Measurements from ENCODE around the gene SHC2.
"Not testable (repeated sequence)": the region's sequence is repeated elsewhere in the genome, so short reads cannot be mapped to it uniquely, and the experiment has no call there.

Gene SHC2

DNA sequence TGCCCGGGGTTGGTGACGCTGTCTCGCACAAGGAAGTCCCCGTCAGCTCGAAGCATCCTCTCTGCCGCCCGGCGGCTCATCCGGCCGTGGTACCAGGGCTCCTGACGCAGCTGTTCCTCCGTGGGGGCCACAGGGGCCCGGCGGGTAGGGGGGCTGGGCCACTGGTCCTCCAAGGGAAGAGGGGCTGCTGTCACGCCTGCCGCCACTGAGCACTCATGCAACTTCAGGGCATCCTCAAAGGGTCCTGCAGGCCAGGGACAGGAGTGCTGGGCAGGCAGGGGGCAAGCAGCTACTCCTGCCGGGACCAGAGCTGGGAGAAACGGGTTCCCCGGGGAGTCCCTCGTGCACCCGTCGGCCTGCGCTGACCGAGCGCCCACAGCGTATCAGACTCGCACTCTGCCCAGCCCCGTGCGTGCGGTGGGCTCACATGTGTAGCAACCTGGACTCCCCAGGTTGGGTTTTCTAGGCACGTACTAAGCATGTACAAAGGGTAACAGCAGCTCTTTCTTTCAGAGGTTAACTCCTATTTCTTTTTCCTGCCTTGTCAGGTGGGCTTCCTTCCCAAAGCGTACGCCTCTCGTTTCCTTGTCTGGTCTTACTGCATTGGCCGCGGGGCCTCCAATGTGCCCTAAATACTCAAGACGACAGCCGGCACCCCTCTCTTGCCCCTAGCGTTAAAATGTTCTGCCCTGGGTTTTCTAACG lies 38.5 kb downstream of the SHC2 start:
- no peak for DNase-seq

DNA sequence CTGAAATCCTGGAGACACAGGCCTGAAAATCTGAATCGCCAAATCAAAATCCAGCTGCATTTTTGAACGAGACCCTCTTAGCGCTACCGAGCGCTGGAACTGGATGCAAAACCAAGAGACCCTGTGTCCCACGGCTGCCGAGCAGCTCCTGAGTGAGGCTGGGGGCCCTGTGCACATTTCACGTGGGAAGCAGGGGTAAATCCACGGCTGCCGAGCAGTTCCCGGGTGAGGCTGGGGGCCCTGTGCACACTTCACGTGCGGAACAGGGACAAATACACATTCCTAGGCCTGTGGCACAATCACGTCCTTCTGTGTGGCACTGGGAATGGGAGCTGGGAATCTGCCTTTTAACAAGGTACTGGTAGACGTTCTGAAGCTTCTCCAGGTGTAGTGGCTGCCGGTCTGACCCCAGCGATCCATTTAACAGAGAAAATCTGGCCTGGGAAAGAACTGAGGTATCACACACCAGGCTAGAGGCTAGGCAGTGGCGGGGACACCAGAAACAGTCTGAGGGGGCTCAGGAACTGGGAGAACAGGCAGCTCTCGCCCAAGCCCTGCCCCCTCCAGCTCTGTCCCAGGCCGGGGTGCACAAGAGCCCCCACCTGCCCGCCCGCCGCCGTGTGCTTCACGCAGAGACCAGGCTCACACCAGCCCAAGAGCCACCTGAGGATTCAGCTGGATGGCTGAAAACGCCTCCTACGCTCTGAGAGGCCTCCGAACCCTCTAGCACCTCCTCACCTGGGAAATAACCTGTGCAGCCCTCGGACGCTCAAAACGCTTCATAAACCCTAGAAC lies 40.9 kb downstream of the SHC2 start:
- DNase-seq, result no peak

DNA sequence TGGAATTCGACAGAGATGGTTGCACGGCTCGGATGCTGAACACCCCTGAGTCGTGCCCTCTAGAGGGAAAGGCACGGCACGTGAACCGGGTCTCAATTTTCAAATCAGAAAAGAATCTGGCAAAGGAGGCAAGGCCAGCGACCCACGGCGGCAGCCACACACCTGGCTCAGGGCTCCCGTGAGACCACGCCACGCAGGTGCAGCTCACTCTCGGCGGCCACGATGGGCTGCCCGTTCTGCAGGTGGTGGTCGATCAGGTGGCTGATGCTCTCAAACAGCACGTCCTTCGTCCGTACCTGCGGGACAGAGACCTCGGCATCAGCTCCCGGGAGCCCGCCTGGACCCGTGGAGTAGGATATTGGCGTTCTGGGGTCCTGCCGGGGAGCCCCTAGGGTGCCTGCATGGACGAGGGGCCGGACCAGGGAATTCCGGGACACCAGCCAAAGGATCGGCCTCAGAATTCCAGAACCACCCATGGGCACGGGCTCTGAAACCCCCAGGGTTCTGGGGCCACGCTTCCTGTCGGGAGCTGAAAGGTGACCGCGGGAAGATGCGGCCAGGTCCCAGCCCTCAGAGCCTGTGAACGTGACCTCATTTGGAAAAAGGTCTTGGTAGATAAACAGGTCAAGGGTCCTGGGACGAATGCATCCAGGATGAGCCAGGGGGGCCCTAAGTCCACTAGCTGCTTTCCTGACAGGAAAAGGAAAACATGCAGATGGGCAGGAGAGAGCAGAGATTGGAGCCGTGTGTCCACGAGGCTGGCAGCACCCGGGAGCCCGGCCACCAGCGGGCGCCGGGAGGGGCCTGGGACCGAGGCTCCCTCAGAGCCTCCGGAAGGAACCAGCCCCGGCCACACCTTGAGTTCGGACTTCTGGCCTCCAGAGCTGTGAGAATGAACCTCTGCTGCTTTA lies 41.8 kb downstream of the SHC2 start:
- no peak for DNase-seq

DNA sequence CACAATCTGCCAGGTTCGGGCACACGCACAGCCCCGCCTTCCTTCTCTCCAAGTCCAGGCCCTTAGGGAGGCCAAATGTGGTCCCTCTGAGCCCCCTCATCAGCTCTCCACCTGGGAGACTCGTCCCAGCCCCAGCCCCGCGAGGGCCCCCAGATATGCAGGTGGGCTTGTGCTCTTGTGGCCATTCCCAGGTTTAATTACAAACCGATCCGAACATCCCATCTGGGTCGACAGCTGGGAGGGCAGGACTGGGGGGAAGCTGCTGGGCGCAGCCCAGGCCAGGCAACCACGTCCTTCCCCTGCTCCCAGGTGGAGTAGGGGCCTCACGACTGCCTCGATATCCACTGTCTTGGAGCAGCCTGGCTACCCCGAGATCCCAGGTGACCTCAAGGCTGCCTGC lies 44.4 kb downstream of the SHC2 start:
- DNase-seq, result no peak

DNA sequence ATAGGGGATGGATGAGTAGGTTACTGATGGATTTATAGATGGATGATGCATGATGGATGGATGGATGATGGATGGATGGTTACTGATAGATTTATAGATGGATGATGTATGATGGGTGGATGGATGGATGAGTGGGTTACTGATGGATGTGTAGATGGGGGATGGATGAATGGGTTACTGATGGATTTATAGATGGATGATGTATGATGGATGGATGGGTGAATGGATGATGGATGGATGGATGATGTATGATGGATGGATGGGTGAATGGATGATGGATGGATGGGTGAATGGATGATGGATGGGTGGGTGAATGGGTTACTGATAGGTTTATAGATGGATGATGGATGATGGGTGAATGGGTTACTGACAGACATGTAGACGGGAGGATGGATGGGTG lies 45.5 kb downstream of the SHC2 start:
- no peak for DNase-seq

DNA sequence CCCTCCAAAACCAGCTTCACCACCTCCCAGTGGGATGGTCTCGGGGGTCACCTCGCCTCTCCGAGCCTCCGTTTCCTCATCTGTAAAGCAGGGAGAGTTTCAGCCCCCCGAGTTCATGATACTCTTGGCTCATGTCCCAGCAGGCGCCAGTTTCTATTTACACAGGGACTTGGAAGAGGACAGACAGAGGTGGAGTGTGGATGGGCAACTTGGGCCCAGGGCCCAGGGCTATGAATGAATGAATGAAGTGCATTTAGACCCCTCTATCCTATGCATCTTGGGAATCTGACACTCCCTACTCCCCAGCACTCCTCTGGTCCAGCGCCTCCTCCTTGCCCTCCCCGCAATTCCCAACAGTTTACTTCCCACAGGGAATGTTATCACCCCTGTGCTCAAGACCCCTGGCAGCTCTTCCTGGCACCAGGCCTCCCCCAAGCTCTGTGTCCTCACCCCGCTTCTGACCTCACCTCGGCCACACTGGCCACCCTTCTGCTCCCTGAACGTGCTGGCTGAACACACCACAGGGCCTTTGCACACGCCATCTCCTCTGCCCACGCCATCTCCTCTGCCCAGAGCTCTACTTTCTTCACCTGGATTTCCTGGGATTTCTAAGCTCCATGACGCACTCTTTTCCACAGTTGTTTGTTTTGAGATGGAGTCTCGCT lies 46.9 kb downstream of the SHC2 start:
- DNase-seq, result no peak

DNA sequence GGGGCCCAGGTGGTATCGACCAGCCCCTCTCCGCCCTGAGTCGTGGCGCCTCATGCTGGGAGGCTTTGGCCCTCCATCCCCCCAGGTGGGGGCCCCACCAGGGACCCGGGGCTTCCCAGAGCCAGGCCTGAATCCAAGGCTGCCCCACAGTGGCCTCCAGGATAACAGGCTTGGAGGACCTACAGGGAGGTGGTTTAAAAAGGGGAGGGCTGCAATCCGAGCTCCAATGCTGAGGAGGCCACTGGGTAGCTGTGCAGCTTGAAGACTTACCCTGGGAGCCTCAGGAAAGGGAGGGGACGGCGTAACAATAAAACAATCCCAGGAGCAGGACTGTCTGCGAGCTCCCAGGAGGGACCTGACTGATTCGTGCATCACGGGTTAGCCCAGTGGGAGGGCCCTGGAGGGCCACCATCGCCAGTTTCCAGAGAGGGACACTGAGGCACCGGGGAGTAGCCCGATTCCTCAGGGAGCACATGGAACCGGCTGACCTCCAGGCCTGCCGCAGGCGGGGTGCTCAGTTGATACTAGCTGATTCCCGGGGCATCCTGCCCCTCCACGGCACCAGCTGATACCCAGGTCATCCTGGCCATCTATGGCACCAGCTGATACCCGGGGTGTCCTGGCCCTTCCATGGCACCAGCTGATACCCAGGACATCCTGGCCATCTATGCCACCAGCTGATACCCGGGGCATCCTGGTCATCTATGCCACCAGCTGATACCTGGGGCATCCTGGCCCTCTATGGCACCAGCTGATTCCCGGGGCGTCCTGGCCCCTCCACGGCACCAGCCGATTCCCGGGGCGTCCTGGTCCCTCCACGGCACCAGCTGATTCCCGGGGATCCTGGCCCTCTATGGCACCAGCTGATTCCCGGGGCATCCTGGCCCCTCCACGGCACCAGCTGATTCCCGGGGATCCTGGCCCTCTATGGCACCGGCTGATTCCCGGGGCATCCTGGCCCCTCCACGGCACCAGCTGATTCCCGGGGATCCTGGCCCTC lies 48.2 kb downstream of the SHC2 start:
- DNase-seq, result no peak

DNA sequence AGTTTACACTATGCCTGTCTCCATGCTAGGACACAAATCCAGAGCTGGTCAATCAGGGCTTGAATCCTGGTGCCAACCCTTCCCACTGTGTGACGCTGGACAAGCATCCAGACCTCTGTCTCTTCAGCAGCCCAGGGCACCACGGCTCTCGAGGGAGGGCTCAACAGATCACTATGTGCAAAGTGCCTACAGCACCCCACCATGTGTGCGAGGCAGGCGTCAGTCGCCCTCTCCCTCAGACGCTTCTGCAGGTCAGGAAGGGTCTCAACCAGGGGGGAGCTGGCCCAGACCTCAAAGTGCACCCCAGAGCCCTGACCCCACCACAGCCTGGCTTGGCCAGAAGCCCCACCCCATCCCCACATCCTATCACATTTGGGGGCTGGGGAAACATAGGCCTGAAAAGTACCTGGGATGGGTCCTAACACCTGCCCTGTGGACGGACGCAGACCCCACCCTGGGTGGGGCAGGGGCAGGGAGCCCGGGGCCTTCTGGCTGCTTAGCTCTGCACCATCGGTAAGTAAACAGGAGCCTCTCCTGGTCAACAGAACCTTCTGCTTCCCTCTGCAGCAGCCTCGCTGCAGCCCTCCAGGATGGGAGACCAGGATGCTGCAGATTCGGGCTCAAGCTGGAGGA lies 49.0 kb downstream of the SHC2 start:
- DNase-seq, result no peak

DNA sequence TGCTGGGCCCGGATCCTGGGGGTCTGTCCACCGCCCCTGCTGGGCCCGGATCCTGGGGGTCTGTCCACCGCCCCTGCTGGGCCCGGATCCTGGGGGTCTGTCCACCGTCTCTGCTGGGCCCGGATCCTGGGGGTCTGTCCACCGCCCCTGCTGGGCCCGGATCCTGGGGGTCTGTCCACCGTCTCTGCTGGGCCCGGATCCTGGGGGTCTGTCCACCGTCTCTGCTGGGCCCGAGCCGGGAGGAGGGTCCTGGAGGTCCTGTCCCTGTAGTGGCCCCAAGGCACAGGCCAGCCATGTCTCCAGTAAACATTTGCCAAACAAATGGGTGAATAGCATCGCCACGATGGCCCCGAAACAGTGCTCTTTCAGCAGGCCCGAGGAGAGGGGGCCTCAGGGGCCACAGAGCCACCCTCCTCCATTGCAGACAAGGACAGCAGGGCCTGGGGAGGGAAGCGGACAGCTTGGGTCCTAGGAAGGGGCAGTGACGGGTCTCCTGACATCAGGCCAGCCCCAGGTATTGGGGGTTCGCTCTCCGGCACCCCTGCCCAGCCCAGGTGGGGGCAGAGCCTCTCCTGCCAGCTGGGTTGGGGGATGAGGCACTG lies 49.6 kb downstream of the SHC2 start:
- DNase-seq, result not testable (repeated sequence)

DNA sequence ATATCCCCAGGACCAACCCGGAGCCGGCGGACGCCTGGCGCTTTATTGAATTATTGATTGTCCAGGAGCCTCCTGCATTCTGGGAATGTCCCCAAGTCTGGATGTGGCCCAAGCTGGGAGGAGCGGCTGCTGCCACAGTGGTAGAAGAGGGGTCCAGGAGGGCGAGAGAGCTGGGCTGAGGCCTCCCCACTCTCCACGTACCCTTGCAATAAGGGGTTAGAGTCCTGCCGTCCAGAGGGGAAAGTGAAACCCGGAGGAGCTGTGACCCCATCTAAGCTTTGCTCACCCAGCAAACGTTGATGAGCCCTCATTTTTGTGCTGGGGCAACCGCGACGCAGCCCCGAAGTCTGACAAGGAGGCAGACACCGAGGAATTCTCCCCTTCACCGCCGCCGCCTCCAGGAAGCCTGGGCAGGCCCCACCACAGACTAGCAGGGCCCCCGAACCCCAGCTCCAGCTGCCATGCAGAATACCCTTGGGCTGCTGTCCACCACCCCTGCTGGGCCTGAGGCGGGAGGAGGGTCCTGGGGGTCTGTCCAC lies 50.5 kb downstream of the SHC2 start:
- no peak for DNase-seq

DNA sequence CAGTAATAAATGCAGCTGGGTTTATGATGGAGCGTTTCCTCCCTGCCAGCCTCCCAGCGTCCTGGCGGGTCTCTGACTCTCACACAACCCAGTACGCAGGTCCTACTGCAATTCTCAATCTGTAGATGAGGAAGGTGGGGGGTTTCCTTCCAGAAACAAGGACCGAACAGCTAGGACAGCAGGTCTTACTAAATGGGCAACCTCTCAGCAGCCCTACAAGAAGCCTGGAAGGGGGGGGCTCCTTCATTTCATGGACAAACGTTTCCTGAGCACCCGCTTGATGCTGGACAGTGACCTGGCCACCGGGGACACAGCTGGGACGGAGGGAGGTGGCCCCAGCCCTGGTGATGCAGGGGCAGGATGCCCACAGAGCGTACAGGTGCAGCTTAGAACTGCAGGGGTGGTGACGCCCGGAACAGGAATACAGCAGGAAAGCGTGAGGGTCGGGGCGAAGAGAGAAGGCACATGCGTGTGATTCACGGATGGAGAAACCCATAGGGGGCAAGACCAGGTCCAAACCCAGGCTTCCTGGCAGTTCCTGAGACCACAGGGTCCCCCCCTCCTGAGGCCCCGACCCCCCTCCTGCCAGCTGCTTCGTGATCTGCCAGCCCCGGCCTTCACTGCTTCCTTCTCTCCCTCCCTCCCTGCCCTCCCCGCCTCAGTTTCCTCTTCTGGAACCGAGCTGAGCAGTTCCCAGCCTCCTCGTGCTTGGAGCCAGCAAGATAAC lies 51.2 kb downstream of the SHC2 start:
- DNase-seq, result no peak

DNA sequence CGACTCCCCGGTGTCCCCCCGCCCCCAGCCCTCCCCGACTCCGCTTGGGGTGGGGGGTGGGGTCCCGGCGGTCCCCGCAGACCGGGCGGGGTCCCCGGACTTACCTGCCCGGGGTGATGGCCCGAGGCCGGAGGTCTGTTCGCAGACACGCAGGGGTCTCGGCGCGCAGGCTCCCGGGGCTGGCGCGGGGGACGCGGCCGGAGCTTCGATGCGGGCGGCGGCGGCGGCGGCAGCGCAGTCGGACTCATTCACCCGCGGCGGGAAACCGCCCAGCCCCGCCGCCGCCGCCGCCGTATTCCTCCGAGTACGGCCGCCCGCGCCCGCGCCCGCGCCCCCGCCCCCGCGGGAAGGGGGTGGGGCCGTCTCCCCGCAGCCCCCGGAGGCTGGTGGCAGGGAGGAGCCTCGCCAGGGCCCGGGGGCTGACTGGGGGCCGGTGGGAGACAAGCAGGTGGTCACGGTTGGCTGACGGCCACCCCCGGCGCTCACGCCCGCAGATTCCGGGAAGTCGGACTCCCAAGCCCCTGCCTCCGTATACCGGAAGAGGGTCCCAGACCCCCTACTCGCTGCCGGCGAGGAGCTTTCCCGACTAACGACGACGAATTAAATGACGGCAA lies 51.8 kb downstream of the SHC2 start, which contains the start of gene C2CD4C:
Gene C2CD4C, minus strand, starts transcription at position 246 of the 614 bp plus-strand sequence. CDS start 786 bp downstream, outside the sequence.
- no peak for DNase-seq

DNA sequence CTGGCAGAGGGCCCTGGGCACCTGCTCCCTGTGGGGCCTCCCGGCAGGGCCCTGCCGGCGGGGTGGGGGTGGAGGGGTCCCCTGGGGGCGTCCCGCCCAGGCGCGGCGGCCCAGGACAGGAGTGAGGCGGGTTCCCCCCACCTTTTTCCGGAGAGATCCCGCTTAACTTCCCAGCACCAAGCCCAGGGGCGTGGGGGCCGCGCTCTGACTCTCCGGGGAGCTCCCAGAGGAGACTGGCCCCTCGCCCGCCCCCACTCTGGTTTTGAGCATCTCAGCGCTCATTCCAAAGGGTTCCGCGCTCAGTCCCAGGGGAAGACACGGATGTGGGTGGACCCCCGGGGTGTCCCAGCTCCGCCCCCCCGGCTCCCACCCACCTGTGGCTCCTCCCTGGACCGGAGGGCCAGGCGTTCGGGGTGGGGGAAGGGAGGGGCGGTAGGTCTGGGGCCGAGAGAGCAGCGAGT lies 52.4 kb downstream of the SHC2 start:
- no peak for DNase-seq

DNA sequence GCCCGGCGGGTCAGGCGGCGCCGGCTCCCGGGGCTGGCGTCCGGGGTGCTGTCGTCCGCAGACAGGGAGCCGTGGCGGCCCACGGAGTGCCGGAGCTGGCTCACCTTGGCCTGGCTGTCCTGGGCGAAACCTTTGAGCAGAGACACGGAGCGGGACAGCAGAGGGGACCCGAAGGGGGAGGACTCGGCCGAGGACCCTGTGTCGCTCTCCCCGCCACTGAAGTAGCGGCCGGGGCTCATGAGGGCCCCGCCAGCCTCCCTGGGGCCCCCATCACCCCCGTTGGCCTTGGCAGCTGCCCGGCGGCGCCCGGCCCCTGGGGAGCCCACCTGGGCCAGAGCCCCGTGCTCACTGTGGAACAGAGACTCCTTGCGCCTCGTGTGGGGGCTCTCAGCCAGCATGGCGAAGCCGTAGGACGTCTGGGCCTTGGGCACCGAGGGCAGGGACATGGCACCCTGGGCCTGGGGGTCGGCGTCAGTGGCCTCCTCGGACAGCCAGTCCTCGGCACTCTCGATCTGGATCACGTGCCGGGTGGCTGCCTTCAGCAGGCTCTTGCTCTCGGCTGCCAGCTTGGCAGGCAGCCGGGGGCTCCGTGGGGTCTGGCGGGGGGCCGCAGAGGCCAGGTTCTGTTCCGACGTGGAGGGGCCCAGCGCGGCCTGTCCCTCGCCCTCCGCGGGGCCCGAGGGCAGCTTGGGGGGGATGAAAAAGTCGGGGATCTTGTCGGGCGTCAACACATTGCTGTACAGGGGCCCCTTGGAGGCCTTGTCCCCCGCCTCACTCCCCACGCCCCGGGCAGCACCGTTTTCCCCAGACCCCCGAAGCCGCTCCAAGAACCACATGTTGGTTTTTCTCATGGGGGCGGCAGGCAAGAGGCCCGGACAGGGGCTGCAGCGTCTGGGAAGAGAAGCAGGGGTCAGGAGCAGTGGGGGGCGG lies 53.1 kb downstream of the SHC2 start:
- DNase-seq, result no peak

DNA sequence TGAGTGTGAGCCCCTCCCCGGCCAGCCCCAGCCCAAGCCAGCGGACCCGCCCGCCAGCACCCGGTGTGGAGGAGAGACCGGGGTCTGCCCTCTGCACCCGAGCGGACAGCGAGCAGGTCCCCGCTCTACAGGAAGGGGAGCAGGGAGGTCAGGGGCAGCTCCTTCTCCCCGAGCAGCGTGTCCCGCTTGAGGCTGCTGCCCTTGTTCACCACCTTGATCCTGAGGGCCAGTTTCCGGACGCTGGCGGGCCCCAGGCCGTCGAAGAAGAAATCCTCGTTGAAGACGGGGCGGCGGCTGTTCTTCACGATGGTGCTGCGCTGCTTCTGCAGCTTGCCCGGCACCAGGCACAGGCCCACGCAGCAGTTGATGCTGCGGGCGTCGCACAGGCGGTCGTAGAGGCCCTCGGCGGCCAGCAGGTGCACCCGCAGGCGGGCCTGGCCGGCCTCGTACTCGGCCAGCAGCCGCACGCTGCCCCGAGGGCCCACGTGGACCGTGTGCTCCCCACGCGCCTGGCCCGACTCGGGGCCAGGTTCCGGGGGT lies 53.8 kb downstream of the SHC2 start:
- DNase-seq, result no peak

DNA sequence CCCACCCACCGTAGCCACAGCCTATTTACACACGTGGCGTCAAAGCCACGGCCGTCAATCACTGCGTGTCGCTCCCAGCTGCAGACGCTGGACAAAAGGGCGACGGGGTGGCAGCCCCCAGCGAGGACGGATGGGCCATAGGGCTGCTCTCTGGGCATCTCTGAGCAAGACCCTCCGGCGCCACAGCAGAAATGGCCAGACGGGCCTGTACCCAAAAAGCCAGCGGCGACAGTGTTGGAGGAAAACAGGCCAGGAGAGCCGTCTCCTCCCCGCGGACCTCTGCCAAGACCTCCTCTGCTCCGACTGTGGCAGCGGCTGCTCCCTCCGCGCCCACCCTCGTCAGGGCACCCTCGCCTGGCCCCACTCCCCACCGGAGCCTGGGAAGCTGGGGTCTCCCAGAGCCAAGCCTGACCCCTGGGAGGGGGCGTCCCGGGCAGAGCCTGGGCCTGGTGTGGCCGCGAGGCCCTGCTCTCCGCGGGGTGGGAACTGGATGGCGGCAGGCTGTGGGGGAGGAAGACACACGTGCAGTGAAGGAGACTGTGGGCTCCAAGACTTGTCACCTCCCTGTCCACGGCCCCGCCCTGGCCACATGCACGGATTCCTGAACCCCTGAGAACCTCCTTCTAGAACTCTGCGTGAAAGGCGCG lies 54.6 kb downstream of the SHC2 start:
- DNase-seq, result no peak
